Measurements from ENCODE around the gene SLC18B1. TPM values are rescaled to one million over a fixed set of nuclear protein-coding genes. Genes with fewer than 3 reads are reported as not detected.

Gene SLC18B1
- total RNA-seq, 1 donor from 2014 or later, result 10.7 TPM

- H3K36me3 ChIP-seq (ENCODE audit: control insufficient read depth, insufficient read depth, low read length), result no peaks in the 10 kb centered on the region
- no peak for DNase-seq (ENCODE audit: low read depth)
- no peaks in the 10 kb centered on the region for H3K27me3 ChIP-seq (ENCODE audit: control insufficient read depth, insufficient read depth, low read length)
- no peak overlapping the region for H3K4me3 ChIP-seq (ENCODE audit: low read depth, low read length)
- no peak for TF ChIP-seq CTCF (IDR thresholded peaks at IDR 0.05; ENCODE audit: insufficient read depth, low read length, poor library complexity, severe bottlenecking)
Measured at GRCh38 chr6:132733283-132733682, 65.2 kb downstream of the SLC18B1 start.

GRCh38 chr6:132731086-132731485 is 67.4 kb downstream of the SLC18B1 start:
- H3K36me3 ChIP-seq (ENCODE audit: control insufficient read depth, insufficient read depth, low read length), result no peaks in the 10 kb centered on the region
- no peak for DNase-seq (ENCODE audit: low read depth)

GRCh38 chr6:132730560-132730959 is 67.9 kb downstream of the SLC18B1 start:
- Histone ChIP-seq H3K27me3 (ENCODE audit: control insufficient read depth, insufficient read depth, low read length) (no peaks in the 10 kb centered on the region), H3K4me3 (ENCODE audit: low read depth, low read length) (no peak overlapping the region), H3K36me3 (ENCODE audit: control insufficient read depth, insufficient read depth, low read length) (no peaks in the 10 kb centered on the region)
- no peak for TF ChIP-seq CTCF (IDR thresholded peaks at IDR 0.05; ENCODE audit: insufficient read depth, low read length, poor library complexity, severe bottlenecking)
- DNase-seq (ENCODE audit: low read depth), result no peak

More at GRCh38 chr6:132731086-132731485, 67.4 kb downstream of the SLC18B1 start:
- TF ChIP-seq CTCF (IDR thresholded peaks at IDR 0.05; ENCODE audit: insufficient read depth, low read length, poor library complexity, severe bottlenecking), result no peak
- Histone ChIP-seq H3K4me3 (ENCODE audit: low read depth, low read length) (no peak overlapping the region), H3K27me3 (ENCODE audit: control insufficient read depth, insufficient read depth, low read length) (no peaks in the 10 kb centered on the region)

- no peaks in the 10 kb centered on the region for H3K36me3 ChIP-seq (ENCODE audit: control insufficient read depth, insufficient read depth, low read length)
- no peaks in the 10 kb centered on the region for H3K27me3 ChIP-seq (ENCODE audit: control insufficient read depth, insufficient read depth, low read length)
- no peak overlapping the region for H3K4me3 ChIP-seq (ENCODE audit: low read depth, low read length)
- DNase-seq (ENCODE audit: low read depth), result no peak
- TF ChIP-seq CTCF (IDR thresholded peaks at IDR 0.05; ENCODE audit: insufficient read depth, low read length, poor library complexity, severe bottlenecking), result no peak
Measured at GRCh38 chr6:132728616-132729015, 69.8 kb downstream of the SLC18B1 start.

- no peaks in the 10 kb centered on the region for H3K36me3 ChIP-seq (ENCODE audit: control insufficient read depth, insufficient read depth, low read length)
- H3K4me3 ChIP-seq (ENCODE audit: low read depth, low read length), result no peak overlapping the region
- H3K27me3 ChIP-seq (ENCODE audit: control insufficient read depth, insufficient read depth, low read length), result no peaks in the 10 kb centered on the region
- no peak for DNase-seq (ENCODE audit: low read depth)
- no peak for TF ChIP-seq CTCF (IDR thresholded peaks at IDR 0.05; ENCODE audit: insufficient read depth, low read length, poor library complexity, severe bottlenecking)
Measured at GRCh38 chr6:132726608-132726975, 71.8 kb downstream of the SLC18B1 start.

- no peak overlapping the region for H3K4me3 ChIP-seq (ENCODE audit: low read depth, low read length)
- no peaks in the 10 kb centered on the region for H3K36me3 ChIP-seq (ENCODE audit: control insufficient read depth, insufficient read depth, low read length)
- no peaks in the 10 kb centered on the region for H3K27me3 ChIP-seq (ENCODE audit: control insufficient read depth, insufficient read depth, low read length)
- no peak for TF ChIP-seq CTCF (IDR thresholded peaks at IDR 0.05; ENCODE audit: insufficient read depth, low read length, poor library complexity, severe bottlenecking)
- DNase-seq (ENCODE audit: low read depth), result no peak
Measured at GRCh38 chr6:132725947-132726607, 72.4 kb downstream of the SLC18B1 start.
